GM19468 (cell line): ENCODE results near the gene ASMTL.
"Not testable (repeated sequence)": the region's sequence is repeated elsewhere in the genome, so short reads cannot be mapped to it uniquely, and the experiment has no call there.

Source experiments
- ATAC-seq: cut with Tn5 transposase; IDR thresholded peaks from one replicate; pipeline ENCODE4 v1.9.1; 2021; ENCODE audit warnings: mild to moderate bottlenecking, moderate library complexity, moderate number of reproducible peaks; ENCODE audit not compliant: unreplicated experiment; ENCODE audit errors: extremely low read depth

Gene ASMTL

DNA sequence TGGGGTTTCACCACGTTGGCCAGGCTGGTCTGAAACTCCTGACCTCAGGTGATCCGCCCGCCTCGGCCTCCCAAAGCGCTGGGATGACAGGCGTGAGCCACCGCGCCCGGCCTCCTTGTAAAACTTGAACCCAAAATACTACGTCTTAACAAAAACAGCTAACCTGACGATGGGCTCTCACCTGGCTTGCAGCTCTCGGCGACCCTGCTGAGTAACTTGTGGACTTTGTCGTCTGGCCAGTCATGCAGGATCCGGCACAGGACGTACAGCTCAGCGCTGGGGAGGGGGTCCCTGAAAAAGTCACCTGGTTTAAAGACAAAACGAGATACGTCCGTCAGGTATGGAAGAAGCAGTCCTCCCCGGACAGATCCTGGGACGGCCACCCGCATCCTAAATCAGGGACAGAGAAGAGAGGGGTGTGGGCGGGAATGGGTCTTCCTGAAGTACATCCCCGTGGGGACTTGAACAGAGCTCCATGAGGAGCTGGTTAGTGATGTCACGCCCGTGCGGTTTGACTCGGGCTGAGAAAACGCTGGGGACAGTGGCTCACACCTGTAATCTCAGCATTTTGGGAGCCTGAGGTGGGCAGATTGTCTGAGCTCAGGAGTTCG, 40.1 kb downstream of the ASMTL start:
- ATAC-seq = no peak

DNA sequence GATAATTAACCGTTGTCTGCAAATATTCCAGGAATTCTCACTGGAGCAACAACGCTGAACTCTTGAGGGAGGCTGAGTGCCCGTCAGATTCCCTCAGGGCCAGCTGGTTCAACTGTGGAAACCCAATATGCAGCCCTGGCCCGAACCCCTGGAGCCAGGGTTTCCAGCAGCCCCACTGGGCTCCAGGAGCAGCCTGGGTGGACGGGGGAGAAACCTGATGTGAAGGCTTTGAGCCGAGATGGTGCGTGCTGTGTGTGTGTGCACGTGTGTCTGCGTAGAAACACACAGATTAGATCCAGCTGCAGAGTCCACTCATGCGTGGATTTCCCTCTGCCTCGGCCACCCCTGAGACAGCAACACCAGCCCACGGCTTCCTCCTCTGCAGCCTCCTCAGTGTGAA, 41.4 kb downstream of the ASMTL start:
- no peak for ATAC-seq

- no peak for ATAC-seq
Observed at GRCh38 chrX:1407035-1407434, 45.7 kb downstream of the ASMTL start.

DNA sequence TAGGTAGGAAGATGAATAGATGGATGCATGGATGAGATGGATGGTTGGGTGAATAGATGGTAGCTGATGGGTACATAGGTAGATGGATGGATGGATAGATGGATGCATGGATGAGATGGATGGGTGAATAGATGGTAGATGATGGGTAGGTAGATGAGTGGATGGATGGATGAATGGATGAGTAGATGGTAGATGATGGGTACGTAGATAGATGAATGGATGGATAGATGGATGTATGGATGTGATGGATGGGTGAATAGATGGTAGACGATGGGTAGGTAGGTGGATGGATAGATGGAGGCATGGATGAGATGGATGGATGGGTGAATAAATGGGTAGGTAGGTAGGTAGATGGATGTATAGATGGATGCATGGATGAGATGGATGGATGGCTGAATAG, 46.9 kb downstream of the ASMTL start:
- ATAC-seq = not testable (repeated sequence)

DNA sequence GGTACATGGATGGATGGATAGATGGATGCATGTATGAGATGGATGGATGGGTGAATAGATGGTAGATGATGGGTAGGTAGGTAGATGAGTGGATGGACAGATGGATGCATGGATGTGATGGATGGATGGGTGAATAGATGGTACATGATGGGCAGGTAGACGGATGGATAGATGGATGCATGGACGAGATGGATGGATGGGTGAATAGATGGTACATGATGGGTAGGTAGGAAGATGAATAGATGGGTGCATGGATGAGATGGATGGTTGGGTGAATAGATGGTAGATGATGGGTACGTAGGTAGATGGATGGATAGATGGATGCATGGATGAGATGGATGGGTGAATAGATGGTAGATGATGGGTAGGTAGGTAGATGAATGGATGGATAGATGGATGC, 48.8 kb downstream of the ASMTL start:
- ATAC-seq = not testable (repeated sequence)

GRCh38 chrX:1403228-1403627, 49.5 kb downstream of the ASMTL start:
- ATAC-seq = no peak

DNA sequence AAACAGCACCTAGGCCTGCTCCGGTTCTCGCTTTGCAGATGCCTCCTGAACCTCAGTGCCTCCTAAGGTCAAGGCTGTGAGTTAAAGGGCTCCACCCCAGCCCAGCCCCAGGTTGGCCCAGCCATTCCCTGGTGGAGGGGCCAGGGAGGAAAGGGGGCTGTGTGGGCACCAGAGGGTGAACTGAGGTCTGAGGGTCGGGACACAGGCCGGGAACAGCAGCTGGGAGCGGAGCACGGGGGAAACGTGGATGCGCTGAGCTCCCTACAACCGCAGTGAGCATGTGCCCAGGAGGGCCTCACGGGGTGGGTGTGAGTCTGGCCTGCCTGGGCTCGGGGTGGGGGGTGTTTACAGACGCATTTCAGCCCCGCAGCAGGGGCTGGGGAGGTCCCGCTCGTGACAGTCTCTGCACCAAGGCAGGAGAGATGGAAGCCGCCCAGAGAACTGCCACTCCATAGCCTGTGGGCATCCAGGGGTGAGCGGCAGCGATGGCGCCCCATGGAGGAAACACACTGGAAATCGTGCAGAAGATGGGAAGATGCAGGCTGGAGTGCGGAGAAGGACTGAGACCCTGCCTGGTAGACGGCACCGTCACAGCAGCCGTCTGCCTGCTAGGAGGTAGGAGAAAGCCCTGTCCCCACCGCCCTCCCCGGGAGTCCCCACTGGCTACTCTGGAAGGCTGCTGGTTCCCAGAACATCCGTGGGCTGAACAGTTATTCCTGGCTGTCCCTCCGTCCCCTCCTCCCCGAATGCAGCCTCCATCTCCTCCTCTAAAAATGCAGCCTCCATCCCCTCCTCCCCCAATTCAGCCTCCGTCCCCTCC, 50.9 kb downstream of the ASMTL start:
- ATAC-seq = no peak

DNA sequence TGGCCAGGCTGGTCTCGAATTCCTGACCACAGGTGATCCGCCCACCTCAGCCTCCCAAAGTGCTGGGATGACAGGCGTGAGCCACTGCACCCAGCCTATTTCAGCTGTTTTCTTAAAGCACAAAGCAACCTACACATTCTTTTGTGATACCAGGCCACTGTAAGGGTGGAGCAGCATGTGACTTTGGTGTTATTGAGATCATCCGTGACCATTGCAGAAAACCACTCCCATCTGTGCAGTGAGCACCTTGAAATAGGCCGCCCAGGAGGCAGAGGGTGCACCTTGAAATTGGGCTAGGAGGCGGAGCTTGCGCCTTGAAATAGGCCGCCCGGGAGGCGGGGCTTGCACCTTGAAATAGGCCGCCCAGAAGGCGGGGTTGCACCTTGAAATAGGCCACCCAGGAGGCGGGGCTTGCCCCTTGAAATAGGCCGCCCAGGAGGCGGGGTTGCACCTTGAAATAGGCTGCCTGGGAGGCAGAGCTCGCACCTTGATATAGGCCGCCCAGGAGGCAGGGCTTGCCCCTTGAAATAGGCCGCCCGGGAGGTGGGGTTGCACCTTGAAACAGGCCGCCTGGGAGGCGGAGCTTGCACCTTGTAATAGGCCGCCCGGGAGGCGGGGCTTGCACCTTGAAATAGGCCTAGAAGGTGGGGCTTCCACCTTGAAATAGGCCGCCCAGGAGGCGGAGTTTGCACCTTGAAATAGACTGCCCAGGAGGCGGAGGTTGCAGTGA, 51.8 kb downstream of the ASMTL start:
- no peak for ATAC-seq

- no peak for ATAC-seq
Observed at GRCh38 chrX:1400049-1400448, 52.7 kb downstream of the ASMTL start.

DNA sequence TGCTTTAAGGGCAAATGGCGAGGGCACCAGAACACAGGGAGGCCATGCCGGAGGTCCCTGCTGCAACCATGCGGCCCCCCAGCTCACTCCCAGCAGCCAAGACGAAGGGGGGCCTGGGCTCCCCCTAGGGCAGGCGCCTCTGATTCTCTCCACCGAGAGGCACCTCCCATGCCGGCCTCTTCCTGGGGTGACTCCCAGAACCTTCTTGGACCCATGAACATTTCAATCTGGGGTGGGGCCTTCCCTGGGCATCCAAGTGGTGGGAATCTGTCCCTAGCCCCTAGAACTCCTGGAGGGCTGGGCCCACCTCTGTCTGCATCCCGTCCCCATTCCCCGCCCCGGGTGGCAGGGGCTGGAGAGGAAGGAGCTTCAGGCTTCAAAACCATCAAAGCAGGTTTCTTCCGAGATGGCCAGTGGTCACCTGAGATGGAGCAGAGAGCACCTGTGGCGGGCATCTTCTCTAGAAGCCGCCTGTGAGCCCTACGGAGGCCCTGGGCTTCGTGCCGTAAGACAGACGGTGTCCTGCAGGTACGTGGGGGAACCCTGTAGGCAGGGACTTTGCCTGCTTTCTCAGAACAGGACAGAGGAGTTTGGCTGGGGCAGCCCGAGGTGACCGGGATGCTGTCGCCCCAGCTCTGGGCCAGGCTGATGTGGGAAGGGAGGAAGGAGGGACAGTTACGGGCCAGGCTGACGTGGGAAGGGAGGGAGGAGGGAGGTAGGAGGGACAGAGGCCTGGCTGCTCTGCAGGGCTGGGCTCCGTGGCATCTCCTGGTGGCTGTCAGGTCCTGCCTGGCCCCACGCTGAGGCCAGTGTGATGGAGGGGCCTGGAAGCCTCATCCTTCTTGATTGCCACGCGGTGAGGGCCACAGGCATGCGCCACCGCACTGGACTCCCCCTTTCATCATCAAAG, 54.0 kb downstream of the ASMTL start:
- no peak for ATAC-seq

- ATAC-seq = no peak
Observed at GRCh38 chrX:1397441-1398270, 55.1 kb downstream of the ASMTL start.

DNA sequence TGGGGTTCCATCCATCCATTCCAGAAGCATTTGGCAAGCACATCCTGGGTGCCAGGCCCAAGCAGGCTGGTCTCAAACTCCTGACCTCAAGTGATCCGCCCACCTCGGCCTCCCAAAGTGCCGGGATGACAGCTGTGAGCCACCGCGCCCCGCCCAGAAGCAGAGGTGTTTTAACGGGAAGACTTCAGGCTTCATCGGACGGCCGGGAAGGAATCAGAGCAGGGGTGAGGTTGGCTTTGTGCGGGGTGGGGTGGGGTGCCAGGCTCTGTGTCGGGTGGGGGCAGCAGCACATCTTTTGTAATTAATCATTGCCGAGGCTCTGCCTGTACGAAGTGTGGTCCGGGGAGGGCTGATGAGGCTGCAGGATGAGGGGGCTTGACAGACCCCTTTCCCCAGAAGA, 55.7 kb downstream of the ASMTL start:
- no peak for ATAC-seq

GRCh38 chrX:1395646-1396216, 57.0 kb downstream of the ASMTL start:
- ATAC-seq = no peak

GRCh38 chrX:1394731-1395501, 57.8 kb downstream of the ASMTL start:
- no peak for ATAC-seq

DNA sequence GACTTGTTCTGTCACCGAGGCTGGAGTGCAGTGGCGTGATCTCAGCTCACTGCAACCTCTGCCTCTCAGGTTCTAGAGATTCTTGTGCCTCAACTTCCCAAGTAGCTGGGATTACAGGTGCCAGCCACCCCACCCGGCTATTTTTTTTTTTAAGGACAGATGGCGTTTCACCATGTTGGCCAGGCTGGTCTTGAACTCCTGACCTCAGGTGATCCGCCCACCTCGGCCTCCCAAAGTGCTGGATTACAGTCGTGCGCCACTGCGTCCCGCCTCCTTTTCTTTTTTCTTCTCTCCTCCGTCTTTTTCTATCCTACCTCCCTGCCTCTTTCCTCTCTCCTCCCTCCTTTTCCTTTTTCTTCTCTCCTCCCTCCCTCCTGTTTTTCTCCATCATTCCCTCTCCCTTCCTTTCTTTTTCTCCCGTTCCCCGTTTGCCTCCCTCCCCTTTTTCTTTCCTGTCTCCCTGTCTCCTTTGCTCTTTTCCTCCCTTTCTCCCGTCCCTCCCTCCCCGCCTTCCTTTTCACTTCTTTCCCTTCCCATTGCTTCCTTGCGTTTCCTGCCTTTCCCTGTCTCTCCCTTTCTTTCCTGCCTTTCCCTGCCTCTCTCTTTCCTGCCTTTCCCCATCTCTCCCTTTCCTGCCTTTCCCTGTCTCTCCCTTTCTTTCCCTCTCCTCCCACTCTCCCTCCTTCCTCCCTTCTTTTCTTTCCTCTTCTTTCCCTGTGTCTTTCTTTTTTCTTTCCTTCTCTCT, 58.7 kb downstream of the ASMTL start:
- ATAC-seq = no peak

GRCh38 chrX:1392376-1393068, 60.2 kb downstream of the ASMTL start:
- no peak for ATAC-seq
